ENCODE measurements around the gene RARG. TPM values are rescaled to one million over a fixed set of nuclear protein-coding genes. Genes with fewer than 3 reads are reported as not detected.

Gene RARG
- total RNA-seq, 2 donors from 2014 or later, result 9.2 to 11.7 TPM

GRCh38 chr12:53187145-53187899 is 44.7 kb downstream of the RARG start:
- Histone ChIP-seq H3K36me3 (replicated peaks in 1 of 2; ENCODE audit: insufficient read depth in 1 of 2, low read depth in 2 of 2) (peaks cover 0 to 40% of the 10 kb centered on the region in 2 donors), H3K4me3 (no peak overlapping the region), H3K9me3 (no peaks in the 10 kb centered on the region), H3K4me1 (peaks cover 23% of the 10 kb centered on the region), H3K27ac (no peak overlapping the region), H3K27me3 (no peaks in the 10 kb centered on the region)
- intact Hi-C loops (cut with DNase I), result no loop called here
- no peak for TF ChIP-seq POLR2A (IDR thresholded peaks at IDR 0.05)
- no peak for TF ChIP-seq CTCF (IDR thresholded peaks at IDR 0.05)
- DNase-seq (peak in 1 of 4 donors; percentile 26), ATAC-seq (no peak)
- 66 to 74% methylated on average over 12 to 13 of the region's 15 CpGs for WGBS, 2 donors

GRCh38 chr12:53186745-53187144 is 45.3 kb downstream of the RARG start:
- TF ChIP-seq CTCF (IDR thresholded peaks at IDR 0.05) (no peak), POLR2A (IDR thresholded peaks at IDR 0.05) (no peak)
- Histone ChIP-seq H3K4me3 (no peak overlapping the region), H3K36me3 (replicated peaks in 1 of 2; ENCODE audit: insufficient read depth in 1 of 2, low read depth in 2 of 2) (peaks cover 0 to 42% of the 10 kb centered on the region in 2 donors), H3K27me3 (no peaks in the 10 kb centered on the region), H3K4me1 (peaks cover 28% of the 10 kb centered on the region), H3K9me3 (no peaks in the 10 kb centered on the region), H3K27ac (no peak overlapping the region)
- 86 to 88% methylated on average over 4 of the region's 4 CpGs for WGBS, 2 donors
- no peak for DNase-seq
- intact Hi-C loops (cut with DNase I), result no loop called here
- ATAC-seq, result no peak

- Histone ChIP-seq H3K27ac (no peak overlapping the region), H3K9me3 (no peaks in the 10 kb centered on the region), H3K36me3 (replicated peaks in 1 of 2; ENCODE audit: insufficient read depth in 1 of 2, low read depth in 2 of 2) (peaks cover 0 to 39% of the 10 kb centered on the region in 2 donors), H3K4me3 (no peak overlapping the region), H3K4me1 (peaks cover 35% of the 10 kb centered on the region), H3K27me3 (no peaks in the 10 kb centered on the region)
- 98 to 100% methylated on average over 2 to 3 of the region's 3 CpGs for WGBS, 2 donors
- ATAC-seq, result no peak
- DNase-seq, result no peak
- TF ChIP-seq POLR2A (IDR thresholded peaks at IDR 0.05) (no peak), CTCF (IDR thresholded peaks at IDR 0.05) (no peak)
- intact Hi-C loops (cut with DNase I), result no loop called here
These were observed 46.3 kb downstream of the RARG start for GRCh38 chr12:53185582-53186153.

- H3K27me3 ChIP-seq, result no peaks in the 10 kb centered on the region
- no peak overlapping the region for H3K27ac ChIP-seq
- ATAC-seq, result no peak
- intact Hi-C loops (cut with DNase I), result no loop called here
- TF ChIP-seq CTCF (IDR thresholded peaks at IDR 0.05) (no peak), POLR2A (IDR thresholded peaks at IDR 0.05) (no peak)
- peaks cover 36% of the 10 kb centered on the region for H3K4me1 ChIP-seq
- DNase-seq, result no peak
- no peaks in the 10 kb centered on the region for H3K9me3 ChIP-seq
- 84% methylated on average over 6 of the region's 6 CpGs; no CpG with 5 or more reads in 1 of the 2 donors for WGBS, 2 donors
- H3K36me3 ChIP-seq (replicated peaks in 1 of 2; ENCODE audit: insufficient read depth in 1 of 2, low read depth in 2 of 2), result peaks cover 0 to 39% of the 10 kb centered on the region in 2 donors
- H3K4me3 ChIP-seq, result no peak overlapping the region
These were observed 47.2 kb downstream of the RARG start for GRCh38 chr12:53184828-53185227.
